ENCODE data around the gene CSMD2. TPM values are rescaled to one million over a fixed set of nuclear protein-coding genes. Genes with fewer than 3 reads are reported as not detected.
"Not testable (repeated sequence)": the region's sequence is repeated elsewhere in the genome, so short reads cannot be mapped to it uniquely, and the experiment has no call there.

Gene CSMD2
- total RNA-seq, 1 experiment from 2014 or later: 13.2 TPM

- ATAC-seq (no peak), DNase-seq (ENCODE audit: low spot score) (no peak)
- H3K4me1 Mint-ChIP-seq: no peaks in the 10 kb centered on the region
- peaks cover 11% of the 10 kb centered on the region for H3K36me3 Mint-ChIP-seq
- POLR2A ChIA-PET: no interaction called here
- no peak overlapping the region for H3K27ac Mint-ChIP-seq
- H3K9me3 Mint-ChIP-seq: peaks cover 20% of the 10 kb centered on the region
- no peak overlapping the region for H3K4me3 Mint-ChIP-seq
- TF ChIP-seq USF1 (CRISPR knock-in tag; IDR thresholded peaks at IDR 0.05) (no peak), TP53 (CRISPR knock-in tag; IDR thresholded peaks at IDR 0.05) (no peak), E2F4 (CRISPR knock-in tag; IDR thresholded peaks at IDR 0.05; ENCODE audit: borderline replicate concordance, low read depth) (no peak), ATF6 (CRISPR knock-in tag; IDR thresholded peaks at IDR 0.05) (no peak), STAT6 (CRISPR knock-in tag; conservative IDR thresholded peaks at IDR 0.05; ENCODE audit: low read depth) (no peak), NFATC4 (CRISPR knock-in tag; IDR thresholded peaks at IDR 0.05) (no peak), MAX (CRISPR knock-in tag; IDR thresholded peaks at IDR 0.05) (no peak), USF2 (CRISPR knock-in tag; IDR thresholded peaks at IDR 0.05) (no peak), CREM (CRISPR knock-in tag; IDR thresholded peaks at IDR 0.05) (no peak), ZNF423 (CRISPR knock-in tag; IDR thresholded peaks at IDR 0.05) (no peak), ELF4 (CRISPR knock-in tag; IDR thresholded peaks at IDR 0.05; ENCODE audit: low read depth) (no peak), ZBTB21 (CRISPR knock-in tag; IDR thresholded peaks at IDR 0.05; ENCODE audit: borderline replicate concordance) (no peak), HMGA2 (CRISPR knock-in tag; IDR thresholded peaks at IDR 0.05) (no peak), ZBTB43 (CRISPR knock-in tag; IDR thresholded peaks at IDR 0.05) (no peak), JAZF1 (CRISPR knock-in tag; IDR thresholded peaks at IDR 0.05) (no peak), GTF2I (CRISPR knock-in tag; conservative IDR thresholded peaks at IDR 0.05) (no peak), RELA (CRISPR knock-in tag; IDR thresholded peaks at IDR 0.05; ENCODE audit: borderline replicate concordance) (no peak)
- CTCF ChIA-PET: no interaction called here
- H3K27me3 Mint-ChIP-seq (ENCODE audit: low read depth): no peaks in the 10 kb centered on the region
Measured at GRCh38 chr1:34100332-34100731, 64.7 kb downstream of the CSMD2 start.

GRCh38 chr1:34092399-34092798 lies 72.6 kb downstream of the CSMD2 start:
- H3K27ac Mint-ChIP-seq: peak overlapping the region; percentile 85
- peaks cover 19% of the 10 kb centered on the region for H3K4me1 Mint-ChIP-seq
- H3K9me3 Mint-ChIP-seq; ATAC-seq; DNase-seq (ENCODE audit: low spot score); POLR2A ChIA-PET; H3K27me3 Mint-ChIP-seq (ENCODE audit: low read depth): not testable (repeated sequence)
- peak overlapping the region; percentile 69 for H3K4me3 Mint-ChIP-seq
- peaks cover 19% of the 10 kb centered on the region for H3K36me3 Mint-ChIP-seq
- CTCF ChIA-PET: interaction anchor here (0.7 kb wide), 1 partner anchor 79 kb away, joined by 3 read pairs; no protein-coding TSS in a partner anchor

All from WTC11 (cell line).